ENCODE data around the gene KCNQ4.

Gene KCNQ4

GRCh38 chr1:40797668-40798010 lies 14.1 kb downstream of the KCNQ4 start:
- no peak for FAIRE-seq

GRCh38 chr1:40798366-40799281 lies 15.0 kb downstream of the KCNQ4 start:
- no peak for FAIRE-seq

GRCh38 chr1:40799351-40799867 lies 15.8 kb downstream of the KCNQ4 start:
- no peak for FAIRE-seq

- FAIRE-seq, result no peak
Measured at GRCh38 chr1:40801742-40802077, 18.1 kb downstream of the KCNQ4 start.

GRCh38 chr1:40802078-40802741 lies 18.6 kb downstream of the KCNQ4 start:
- FAIRE-seq, result no peak

GRCh38 chr1:40802742-40803113 lies 19.1 kb downstream of the KCNQ4 start:
- FAIRE-seq, result no peak

GRCh38 chr1:40803447-40803846 lies 19.9 kb downstream of the KCNQ4 start:
- no peak for FAIRE-seq

GRCh38 chr1:40803902-40804301 lies 20.3 kb downstream of the KCNQ4 start:
- FAIRE-seq, result no peak

GRCh38 chr1:40806240-40806639 lies 22.7 kb downstream of the KCNQ4 start:
- FAIRE-seq, result no peak

GRCh38 chr1:40806731-40807695 lies 23.4 kb downstream of the KCNQ4 start:
- no peak for FAIRE-seq

- no peak for FAIRE-seq
Measured at GRCh38 chr1:40808002-40808401, 24.4 kb downstream of the KCNQ4 start.

- FAIRE-seq, result no peak
Measured at GRCh38 chr1:40808444-40808843, 24.9 kb downstream of the KCNQ4 start.

GRCh38 chr1:40808909-40809308 lies 25.3 kb downstream of the KCNQ4 start:
- FAIRE-seq, result no peak

GRCh38 chr1:40810927-40811326 lies 27.3 kb downstream of the KCNQ4 start:
- no peak for FAIRE-seq

GRCh38 chr1:40815420-40815819 lies 31.8 kb downstream of the KCNQ4 start:
- no peak for FAIRE-seq

GRCh38 chr1:40817791-40818263 lies 34.2 kb downstream of the KCNQ4 start:
- no peak for FAIRE-seq

GRCh38 chr1:40818264-40818961 lies 34.8 kb downstream of the KCNQ4 start:
- no peak for FAIRE-seq

- no peak for FAIRE-seq
Measured at GRCh38 chr1:40819101-40819500, 35.5 kb downstream of the KCNQ4 start.

- no peak for FAIRE-seq
Measured at GRCh38 chr1:40820251-40820797, 36.7 kb downstream of the KCNQ4 start.

GRCh38 chr1:40820911-40821693 lies 37.5 kb downstream of the KCNQ4 start:
- FAIRE-seq, result no peak

GRCh38 chr1:40822890-40823289 lies 39.3 kb downstream of the KCNQ4 start:
- no peak for FAIRE-seq

Measured in G401.6 (cell line).